Prostate gland (tissue), 2 donors: ENCODE measurements around the gene PPP4R4.

Experiments used
- POLR2A ChIP-seq: fragments of 450-650 bp; IDR thresholded peaks from one replicate; pipeline ENCODE4 v1.6.1; 2016; ENCODE audit warnings: antibody characterized with exemption, mild to moderate bottlenecking
- POLR2AphosphoS5 ChIP-seq: sonication (generic); formaldehyde crosslinking; IDR thresholded peaks from one replicate; pipeline ENCODE4 v1.6.1; 2017; ENCODE audit warnings: antibody characterized with exemption
- TF ChIP-seq, protein P1 (sequence below), 4 experiments: fragments of 200-600 bp in 2 of 4; fragments of 450-650 bp in 2 of 4; sonication (generic) in 2 of 4; IDR thresholded peaks; 1 replicate in 3 of 4; 2 replicates in 1 of 4; pipeline ENCODE4 v1.5.1; 2016 to 2019; ENCODE audit warnings: antibody characterized with exemption in 4 of 4, mild to moderate bottlenecking in 2 of 4, moderate library complexity in 2 of 4

DNA sequence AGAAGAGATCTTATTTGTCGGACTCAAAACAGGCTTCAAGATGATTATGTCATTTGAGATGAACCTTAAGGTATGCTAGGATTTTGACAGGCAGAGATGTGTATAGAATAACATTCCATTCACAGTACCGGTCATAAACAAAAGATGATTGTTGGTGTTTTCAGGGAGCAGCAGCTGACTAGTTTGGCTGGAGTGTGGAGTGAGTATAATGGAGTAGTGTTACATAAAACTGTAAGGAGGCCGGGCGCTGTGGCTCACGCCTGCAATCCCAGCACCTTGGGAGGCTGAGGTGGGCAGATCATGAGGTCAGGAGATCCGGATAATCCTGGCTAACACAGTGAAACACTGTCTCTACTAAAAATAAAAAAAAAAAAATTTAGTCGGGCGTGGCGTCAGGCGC is 95.0 kb downstream of the PPP4R4 start:
- TF ChIP-seq, protein P1, sequence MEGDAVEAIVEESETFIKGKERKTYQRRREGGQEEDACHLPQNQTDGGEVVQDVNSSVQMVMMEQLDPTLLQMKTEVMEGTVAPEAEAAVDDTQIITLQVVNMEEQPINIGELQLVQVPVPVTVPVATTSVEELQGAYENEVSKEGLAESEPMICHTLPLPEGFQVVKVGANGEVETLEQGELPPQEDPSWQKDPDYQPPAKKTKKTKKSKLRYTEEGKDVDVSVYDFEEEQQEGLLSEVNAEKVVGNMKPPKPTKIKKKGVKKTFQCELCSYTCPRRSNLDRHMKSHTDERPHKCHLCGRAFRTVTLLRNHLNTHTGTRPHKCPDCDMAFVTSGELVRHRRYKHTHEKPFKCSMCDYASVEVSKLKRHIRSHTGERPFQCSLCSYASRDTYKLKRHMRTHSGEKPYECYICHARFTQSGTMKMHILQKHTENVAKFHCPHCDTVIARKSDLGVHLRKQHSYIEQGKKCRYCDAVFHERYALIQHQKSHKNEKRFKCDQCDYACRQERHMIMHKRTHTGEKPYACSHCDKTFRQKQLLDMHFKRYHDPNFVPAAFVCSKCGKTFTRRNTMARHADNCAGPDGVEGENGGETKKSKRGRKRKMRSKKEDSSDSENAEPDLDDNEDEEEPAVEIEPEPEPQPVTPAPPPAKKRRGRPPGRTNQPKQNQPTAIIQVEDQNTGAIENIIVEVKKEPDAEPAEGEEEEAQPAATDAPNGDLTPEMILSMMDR (IDR thresholded peaks at IDR 0.05) = no peak
- TF ChIP-seq POLR2AphosphoS5 (no peak), POLR2A (no peak)
